Measurements from ENCODE around the gene DAB2. TPM values are rescaled to one million over a fixed set of nuclear protein-coding genes. Genes with fewer than 3 reads are reported as not detected.

Gene DAB2
- total RNA-seq, 2 experiments from 2014 or later = not detected

DNA sequence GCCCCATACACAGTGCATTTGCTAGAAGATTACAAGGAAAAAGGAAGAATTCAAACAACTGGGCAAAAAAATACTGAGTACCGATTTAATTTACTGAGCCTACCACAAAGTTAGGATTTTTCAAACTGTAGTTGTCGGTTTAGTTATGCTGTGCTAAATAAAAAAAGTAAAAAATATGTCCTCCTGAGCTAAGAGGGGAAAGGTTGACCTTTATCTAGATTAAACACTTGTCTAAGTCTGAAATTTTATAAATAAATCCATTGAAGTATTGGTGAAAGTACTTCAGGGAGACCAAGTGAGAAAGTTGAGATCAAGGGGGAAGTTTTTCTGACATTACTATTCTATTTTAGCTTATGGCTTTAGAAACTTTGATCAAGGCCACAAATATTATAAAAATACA, 19.1 kb upstream of the DAB2 start:
- Mint-ChIP-seq H3K36me3 (ENCODE audit: low read depth) (no peaks in the 10 kb centered on the region), H3K27me3 (ENCODE audit: low read depth) (no peaks in the 10 kb centered on the region), H3K27ac (no peak overlapping the region), H3K9me3 (no peaks in the 10 kb centered on the region), H3K4me1 (ENCODE audit: low read depth) (no peaks in the 10 kb centered on the region), H3K4me3 (no peak overlapping the region)
- CTCF ChIA-PET = no interaction called here
- DNase-seq = no peak
- intact Hi-C loops (cut with micrococcal nuclease) = no loop called here

DNA sequence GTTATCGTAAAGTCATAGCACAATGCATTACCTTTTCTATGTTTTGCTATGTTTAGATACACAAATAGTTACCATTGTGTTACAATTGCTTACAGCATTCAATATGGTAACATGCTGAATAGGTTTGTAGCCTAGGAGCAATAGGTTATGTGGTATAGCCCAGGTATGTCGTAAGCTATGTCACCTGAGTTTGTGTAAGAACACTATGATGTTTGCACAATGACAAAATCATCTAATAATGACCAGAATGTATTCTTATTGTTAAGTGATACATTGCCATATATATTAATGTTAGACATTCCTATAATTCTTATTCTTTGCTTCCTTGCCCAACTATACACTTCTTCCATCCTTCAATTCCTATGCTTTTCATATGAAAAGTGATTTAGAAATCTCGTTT, 18.2 kb upstream of the DAB2 start:
- CTCF ChIA-PET = no interaction called here
- H3K9me3 Mint-ChIP-seq = no peaks in the 10 kb centered on the region
- intact Hi-C loops (cut with micrococcal nuclease) = no loop called here
- no peak overlapping the region for H3K27ac Mint-ChIP-seq
- H3K4me3 Mint-ChIP-seq = no peak overlapping the region
- H3K36me3 Mint-ChIP-seq (ENCODE audit: low read depth) = no peaks in the 10 kb centered on the region
- DNase-seq = no peak
- H3K27me3 Mint-ChIP-seq (ENCODE audit: low read depth) = no peaks in the 10 kb centered on the region
- no peaks in the 10 kb centered on the region for H3K4me1 Mint-ChIP-seq (ENCODE audit: low read depth)

- intact Hi-C loops (cut with micrococcal nuclease) = no loop called here
- Mint-ChIP-seq H3K27ac (no peak overlapping the region), H3K27me3 (ENCODE audit: low read depth) (peaks cover 2% of the 10 kb centered on the region), H3K36me3 (ENCODE audit: low read depth) (no peaks in the 10 kb centered on the region), H3K9me3 (no peaks in the 10 kb centered on the region), H3K4me1 (ENCODE audit: low read depth) (no peaks in the 10 kb centered on the region), H3K4me3 (no peak overlapping the region)
- DNase-seq = no peak
- CTCF ChIA-PET = no interaction called here
Measured at GRCh38 chr5:39441838-39442237, 17.1 kb upstream of the DAB2 start.

GRCh38 chr5:39440958-39441624, 16.3 kb upstream of the DAB2 start:
- no peaks in the 10 kb centered on the region for H3K36me3 Mint-ChIP-seq (ENCODE audit: low read depth)
- CTCF ChIA-PET = no interaction called here
- no peaks in the 10 kb centered on the region for H3K9me3 Mint-ChIP-seq
- peaks cover 2% of the 10 kb centered on the region for H3K27me3 Mint-ChIP-seq (ENCODE audit: low read depth)
- no peak overlapping the region for H3K27ac Mint-ChIP-seq
- no peak for DNase-seq
- no peak overlapping the region for H3K4me3 Mint-ChIP-seq
- H3K4me1 Mint-ChIP-seq (ENCODE audit: low read depth) = no peaks in the 10 kb centered on the region
- intact Hi-C loops (cut with micrococcal nuclease) = no loop called here

GRCh38 chr5:39440192-39440957, 15.6 kb upstream of the DAB2 start:
- no peak for DNase-seq
- H3K27ac Mint-ChIP-seq = no peak overlapping the region
- H3K36me3 Mint-ChIP-seq (ENCODE audit: low read depth) = no peaks in the 10 kb centered on the region
- H3K4me3 Mint-ChIP-seq = no peak overlapping the region
- H3K27me3 Mint-ChIP-seq (ENCODE audit: low read depth) = peaks cover 2% of the 10 kb centered on the region
- no peaks in the 10 kb centered on the region for H3K4me1 Mint-ChIP-seq (ENCODE audit: low read depth)
- intact Hi-C loops (cut with micrococcal nuclease) = no loop called here
- CTCF ChIA-PET = interaction anchor here (1.8 kb wide), 1 partner anchor 65 kb away, joined by 5 read pairs; no protein-coding TSS in a partner anchor
- H3K9me3 Mint-ChIP-seq = no peaks in the 10 kb centered on the region

GRCh38 chr5:39439582-39440162, 14.9 kb upstream of the DAB2 start:
- DNase-seq = no peak
- H3K9me3 Mint-ChIP-seq = no peaks in the 10 kb centered on the region
- no peaks in the 10 kb centered on the region for H3K4me1 Mint-ChIP-seq (ENCODE audit: low read depth)
- intact Hi-C loops (cut with micrococcal nuclease) = no loop called here
- no peaks in the 10 kb centered on the region for H3K36me3 Mint-ChIP-seq (ENCODE audit: low read depth)
- no peak overlapping the region for H3K27ac Mint-ChIP-seq
- peaks cover 2% of the 10 kb centered on the region for H3K27me3 Mint-ChIP-seq (ENCODE audit: low read depth)
- H3K4me3 Mint-ChIP-seq = no peak overlapping the region
- CTCF ChIA-PET = interaction anchor here (1.8 kb wide), 1 partner anchor 64 kb away, joined by 5 read pairs; no protein-coding TSS in a partner anchor

GRCh38 chr5:39437467-39437866, 12.7 kb upstream of the DAB2 start:
- no peaks in the 10 kb centered on the region for H3K9me3 Mint-ChIP-seq
- intact Hi-C loops (cut with micrococcal nuclease) = no loop called here

GRCh38 chr5:39433848-39434247, 9.1 kb upstream of the DAB2 start:
- H3K4me3 Mint-ChIP-seq = no peak overlapping the region
- H3K27ac Mint-ChIP-seq = no peak overlapping the region
- intact Hi-C loops (cut with micrococcal nuclease) = no loop called here
- DNase-seq = no peak
- H3K27me3 Mint-ChIP-seq (ENCODE audit: low read depth) = peaks cover 14% of the 10 kb centered on the region
- CTCF ChIA-PET = no interaction called here
- H3K9me3 Mint-ChIP-seq = no peaks in the 10 kb centered on the region
- no peaks in the 10 kb centered on the region for H3K4me1 Mint-ChIP-seq (ENCODE audit: low read depth)
- H3K36me3 Mint-ChIP-seq (ENCODE audit: low read depth) = no peaks in the 10 kb centered on the region

More at GRCh38 chr5:39437467-39437866, 12.7 kb upstream of the DAB2 start:
- Mint-ChIP-seq H3K4me3 (no peak overlapping the region), H3K27me3 (ENCODE audit: low read depth) (peaks cover 2% of the 10 kb centered on the region), H3K36me3 (ENCODE audit: low read depth) (no peaks in the 10 kb centered on the region), H3K27ac (no peak overlapping the region), H3K4me1 (ENCODE audit: low read depth) (no peaks in the 10 kb centered on the region)
- CTCF ChIA-PET = no interaction called here
- no peak for DNase-seq

DNA sequence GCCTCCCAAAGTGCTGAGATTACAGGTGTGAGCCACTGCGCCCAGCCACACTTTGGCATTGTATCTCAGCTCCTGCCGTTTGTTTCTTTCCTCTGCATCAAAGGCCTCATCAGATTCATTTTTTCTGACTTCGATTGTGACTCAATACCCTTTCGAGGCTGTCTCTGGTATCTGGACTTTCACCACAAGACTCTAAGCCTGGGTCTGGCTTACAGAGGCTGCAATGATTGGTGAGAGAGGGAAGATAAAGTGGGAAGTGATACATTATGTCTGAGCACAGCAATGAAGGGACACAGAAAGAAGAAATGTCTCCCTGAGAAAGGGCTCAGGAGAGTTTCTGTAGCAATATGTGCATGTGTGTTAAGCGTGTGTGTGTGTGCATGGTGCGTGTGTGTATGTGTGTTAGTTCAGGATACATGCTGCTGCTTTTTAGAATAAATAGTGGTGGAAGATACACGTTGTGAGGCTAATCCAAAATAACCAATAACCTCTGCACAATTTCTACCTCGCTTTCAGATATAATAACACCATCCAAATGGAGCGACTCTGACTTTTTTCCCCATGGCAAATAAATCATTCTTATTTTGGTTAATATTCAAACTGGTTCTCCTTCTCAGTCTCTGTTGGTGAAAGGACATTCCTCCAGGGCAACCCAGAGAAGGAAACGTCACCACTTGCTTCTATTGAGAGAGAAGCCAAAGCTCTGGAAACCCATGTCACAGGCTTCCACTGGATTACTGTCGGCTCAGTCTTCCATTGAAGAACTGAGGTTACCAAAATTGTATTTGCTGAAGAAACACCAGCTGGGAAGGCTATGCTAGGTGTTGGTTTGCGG, 8.1 kb upstream of the DAB2 start:
- Mint-ChIP-seq H3K4me3 (no peak overlapping the region), H3K36me3 (ENCODE audit: low read depth) (no peaks in the 10 kb centered on the region), H3K27me3 (ENCODE audit: low read depth) (peaks cover 15% of the 10 kb centered on the region), H3K9me3 (no peaks in the 10 kb centered on the region), H3K4me1 (ENCODE audit: low read depth) (no peaks in the 10 kb centered on the region), H3K27ac (no peak overlapping the region)
- intact Hi-C loops (cut with micrococcal nuclease) = no loop called here
- DNase-seq = no peak
- CTCF ChIA-PET = interaction anchor here (0.6 kb wide), 1 partner anchor 213 kb away, joined by 3 read pairs; no protein-coding TSS in a partner anchor

GRCh38 chr5:39430461-39430860, 5.7 kb upstream of the DAB2 start:
- Mint-ChIP-seq H3K36me3 (ENCODE audit: low read depth) (no peaks in the 10 kb centered on the region), H3K27me3 (ENCODE audit: low read depth) (peaks cover 31% of the 10 kb centered on the region), H3K4me1 (ENCODE audit: low read depth) (no peaks in the 10 kb centered on the region), H3K9me3 (no peaks in the 10 kb centered on the region), H3K4me3 (no peak overlapping the region), H3K27ac (no peak overlapping the region)
- DNase-seq = no peak
- CTCF ChIA-PET = no interaction called here
- intact Hi-C loops (cut with micrococcal nuclease) = no loop called here

- no peak overlapping the region for H3K27ac Mint-ChIP-seq
- intact Hi-C loops (cut with micrococcal nuclease) = no loop called here
- no peaks in the 10 kb centered on the region for H3K9me3 Mint-ChIP-seq
- no peaks in the 10 kb centered on the region for H3K4me1 Mint-ChIP-seq (ENCODE audit: low read depth)
- H3K36me3 Mint-ChIP-seq (ENCODE audit: low read depth) = no peaks in the 10 kb centered on the region
- H3K4me3 Mint-ChIP-seq = no peak overlapping the region
- peaks cover 43% of the 10 kb centered on the region for H3K27me3 Mint-ChIP-seq (ENCODE audit: low read depth)
- DNase-seq = no peak
- CTCF ChIA-PET = no interaction called here
Measured at GRCh38 chr5:39428640-39429039, 3.9 kb upstream of the DAB2 start.

- no peaks in the 10 kb centered on the region for H3K36me3 Mint-ChIP-seq (ENCODE audit: low read depth)
- H3K4me3 Mint-ChIP-seq = no peak overlapping the region
- no peaks in the 10 kb centered on the region for H3K9me3 Mint-ChIP-seq
- no peak for DNase-seq
- no peak overlapping the region for H3K27ac Mint-ChIP-seq
- H3K4me1 Mint-ChIP-seq (ENCODE audit: low read depth) = no peaks in the 10 kb centered on the region
- intact Hi-C loops (cut with micrococcal nuclease) = no loop called here
- peaks cover 46% of the 10 kb centered on the region for H3K27me3 Mint-ChIP-seq (ENCODE audit: low read depth)
- CTCF ChIA-PET = no interaction called here
Measured at GRCh38 chr5:39427633-39428032, 2.9 kb upstream of the DAB2 start.

Data from activated naive CD4-positive, alpha-beta T cell treated with anti-CD3 and anti-CD28 coated beads for 36 hours (primary cell).